Activated effector memory CD4-positive, alpha-beta T cell treated with anti-CD3 and anti-CD28 coated beads, Interleukin-2, amount 50 U/mL, for 16 hours (primary cell): ENCODE results near the gene TRAF2.
"Not testable (repeated sequence)": the region's sequence is repeated elsewhere in the genome, so short reads cannot be mapped to it uniquely, and the experiment has no call there.

ENCODE experiments used
- DNase-seq: peaks from one replicate; pipeline ENCODE4 v3.0.0-alpha.2; 2020

TRAF2 gene

DNA sequence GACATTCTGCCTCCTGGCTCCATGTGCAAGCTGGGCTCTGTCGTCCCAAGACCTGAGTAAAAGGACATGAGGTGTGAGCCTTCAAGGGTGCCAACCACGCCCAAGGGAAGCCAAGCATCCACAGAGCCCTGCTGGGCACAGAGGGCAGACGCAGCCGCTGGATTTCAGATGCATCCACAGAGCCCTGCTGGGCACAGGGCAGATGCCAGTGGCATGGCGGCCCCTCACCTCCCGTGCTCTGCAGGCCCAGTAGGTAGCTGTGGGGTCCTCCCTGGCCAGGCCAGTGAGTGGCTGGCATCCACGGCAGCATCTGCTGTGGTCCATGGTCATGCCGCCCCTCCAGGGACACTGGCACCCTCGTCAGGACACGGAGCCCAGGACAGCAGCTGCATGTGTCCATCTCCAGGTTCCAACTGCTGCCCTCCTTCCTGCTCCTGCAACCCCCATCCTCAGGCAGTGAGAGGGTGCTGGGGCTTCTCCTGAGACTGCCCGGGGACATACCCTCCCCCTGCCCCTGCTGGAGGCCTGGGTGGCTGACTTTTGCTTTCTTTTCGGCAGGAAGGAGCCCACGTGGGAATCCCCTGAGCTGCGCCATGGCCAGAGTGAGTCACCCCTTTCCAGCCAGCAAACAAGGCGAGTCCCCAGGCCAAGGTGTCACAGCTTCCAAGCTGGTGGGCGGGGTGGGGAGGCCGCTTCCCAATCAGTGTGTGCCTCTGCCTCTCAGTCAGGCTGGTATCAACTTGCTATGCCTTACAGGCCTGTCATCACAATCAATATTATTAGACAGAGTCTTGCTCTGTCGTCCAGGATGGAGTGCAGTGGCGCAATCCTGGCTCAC, 4.0 kb upstream of the TRAF2 start:
- peak; percentile 97 for DNase-seq

DNA sequence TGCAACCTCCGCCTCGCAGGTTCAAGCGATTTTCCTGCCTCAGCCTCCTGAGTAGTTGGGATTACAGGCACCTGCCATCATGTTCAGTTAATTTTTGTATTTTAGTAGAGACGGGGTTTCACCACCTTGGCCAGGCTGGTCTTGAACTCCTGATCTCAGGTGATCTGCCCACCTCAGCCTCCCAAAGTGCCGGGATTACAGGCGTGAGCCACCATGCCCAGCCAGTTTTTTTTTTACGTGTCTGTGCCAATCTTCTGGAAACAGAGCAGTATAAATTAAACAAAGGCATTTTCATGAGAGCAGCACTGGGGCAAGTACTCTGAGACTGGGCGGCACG, 3.4 kb upstream of the TRAF2 start:
- not testable (repeated sequence) for DNase-seq

DNA sequence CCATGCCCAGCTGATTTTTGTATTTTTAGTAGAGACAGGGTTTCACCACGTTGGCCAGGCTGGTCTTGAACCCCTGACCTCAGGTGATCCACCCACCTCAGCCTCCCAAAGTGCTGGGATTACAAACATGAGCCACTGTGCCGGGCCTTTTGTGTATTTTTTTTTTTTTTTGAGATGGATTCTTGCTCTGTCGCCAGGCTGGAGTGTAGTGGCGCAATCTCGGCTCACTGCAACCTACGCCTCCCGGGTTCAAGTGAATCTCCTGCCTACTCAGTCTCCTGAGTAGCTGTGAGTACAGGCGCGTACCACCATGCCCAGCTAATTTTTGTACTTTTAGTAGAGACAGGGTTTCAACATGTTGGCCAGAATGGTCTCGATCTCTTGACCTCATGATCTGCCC, 2.6 kb upstream of the TRAF2 start:
- not testable (repeated sequence) for DNase-seq

DNA sequence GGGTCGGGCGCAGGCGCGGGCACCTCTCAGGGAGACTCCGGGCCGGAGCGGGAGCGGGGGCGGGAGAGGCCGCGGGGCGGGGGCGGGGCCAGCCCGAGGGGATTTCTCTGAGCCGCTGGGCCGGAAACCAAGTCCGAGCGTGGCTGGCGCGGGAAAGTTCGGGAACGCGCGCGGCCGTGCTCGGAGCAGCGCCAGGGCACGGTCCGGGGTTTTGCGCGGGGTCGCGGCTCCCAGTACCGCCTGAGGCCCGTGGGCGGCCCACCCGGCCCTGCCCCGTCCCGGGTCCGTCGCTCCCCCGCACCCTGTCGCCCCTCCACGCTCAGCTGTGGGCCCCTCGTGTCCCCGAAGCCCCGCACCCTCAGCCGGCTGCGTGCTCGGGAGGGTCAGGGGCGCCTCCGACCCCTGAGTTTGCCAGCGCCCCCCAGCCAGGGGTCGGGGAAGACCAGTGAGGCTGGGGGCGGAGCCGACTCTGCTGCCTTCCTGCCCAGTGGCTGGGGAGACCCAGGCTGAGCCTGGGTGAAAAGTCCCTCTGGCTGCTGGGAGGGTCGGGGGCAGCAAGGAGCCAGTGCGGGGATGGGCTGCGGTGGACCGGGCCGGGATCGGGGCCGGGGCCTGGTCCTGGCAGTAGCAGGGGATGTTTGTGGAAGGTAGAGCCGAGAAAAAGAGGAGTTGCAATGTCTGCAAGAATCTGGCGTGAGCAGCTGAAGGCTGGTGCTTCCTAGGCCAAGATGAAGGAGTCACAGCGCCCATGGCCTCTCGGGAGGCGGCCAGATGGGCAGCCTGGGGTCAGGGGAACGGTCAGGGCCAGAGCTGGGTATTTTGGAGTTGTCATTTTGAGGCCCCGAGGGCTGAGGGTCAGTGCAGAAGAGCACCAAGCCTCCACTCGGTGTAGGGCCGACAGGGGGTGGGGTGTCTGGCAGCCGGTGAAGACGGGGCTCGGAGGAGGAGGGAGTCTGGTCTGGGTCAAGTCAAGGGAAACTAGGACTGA, 588 bp downstream of the TRAF2 start:
- peak; percentile 78 for DNase-seq

DNA sequence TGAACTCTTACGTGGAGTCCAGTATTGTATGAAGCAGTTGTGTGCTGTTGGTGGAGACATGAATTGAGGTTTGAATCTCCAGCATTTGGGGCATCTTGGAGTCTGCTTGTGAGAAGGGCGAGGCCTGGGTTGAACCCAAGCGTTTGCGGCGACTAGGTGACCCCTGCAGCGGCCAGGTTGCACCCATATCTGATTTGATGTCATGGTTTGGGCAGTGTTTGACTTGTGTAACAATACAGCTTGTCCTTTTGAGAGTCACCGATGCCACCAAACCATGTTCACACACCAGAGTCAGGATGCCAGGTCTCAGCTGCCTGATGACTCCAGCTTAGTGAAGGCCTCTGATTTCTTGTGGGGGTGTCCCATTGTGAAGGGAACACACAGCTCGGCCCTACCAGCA, 2.1 kb downstream of the TRAF2 start:
- DNase-seq = no peak

DNA sequence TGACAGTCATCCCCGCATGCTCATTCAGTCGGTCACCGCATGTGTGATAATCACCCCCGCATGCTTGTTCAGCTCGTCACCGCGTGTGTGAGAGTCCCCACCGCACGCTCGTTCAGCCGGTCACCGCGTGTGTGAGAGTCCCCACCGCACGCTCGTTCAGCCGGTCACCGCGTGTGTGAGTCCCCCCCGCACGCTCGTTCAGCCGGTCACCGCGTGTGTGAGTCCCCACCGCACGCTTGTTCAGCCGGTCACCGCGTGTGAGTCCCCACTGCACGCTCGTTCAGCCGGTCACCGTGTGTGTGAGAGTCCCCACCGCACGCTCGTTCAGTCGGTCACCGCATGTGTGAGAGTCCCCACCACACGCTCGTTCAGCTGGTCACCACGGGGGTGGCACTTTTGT, 3.5 kb downstream of the TRAF2 start:
- no peak for DNase-seq

DNA sequence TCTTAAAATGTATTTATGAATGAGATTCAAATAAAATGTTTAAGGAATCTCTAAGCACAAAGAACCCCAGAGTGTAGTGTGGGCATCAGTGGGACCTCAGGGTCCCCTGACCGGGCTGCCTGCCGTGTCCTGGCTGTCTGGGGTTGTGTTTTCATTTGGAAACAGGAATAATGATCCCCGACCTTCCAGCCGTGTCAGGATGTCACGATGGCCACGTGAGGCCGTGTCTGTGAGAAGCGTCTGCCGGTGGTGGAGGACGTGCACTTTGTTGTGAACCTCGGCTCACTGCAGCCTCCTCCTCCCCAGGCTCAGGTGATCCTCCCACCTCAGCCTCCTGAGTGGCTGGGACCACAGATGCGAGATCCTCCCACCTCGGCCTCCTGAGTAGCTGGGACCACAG, 4.3 kb downstream of the TRAF2 start:
- DNase-seq = no peak

DNA sequence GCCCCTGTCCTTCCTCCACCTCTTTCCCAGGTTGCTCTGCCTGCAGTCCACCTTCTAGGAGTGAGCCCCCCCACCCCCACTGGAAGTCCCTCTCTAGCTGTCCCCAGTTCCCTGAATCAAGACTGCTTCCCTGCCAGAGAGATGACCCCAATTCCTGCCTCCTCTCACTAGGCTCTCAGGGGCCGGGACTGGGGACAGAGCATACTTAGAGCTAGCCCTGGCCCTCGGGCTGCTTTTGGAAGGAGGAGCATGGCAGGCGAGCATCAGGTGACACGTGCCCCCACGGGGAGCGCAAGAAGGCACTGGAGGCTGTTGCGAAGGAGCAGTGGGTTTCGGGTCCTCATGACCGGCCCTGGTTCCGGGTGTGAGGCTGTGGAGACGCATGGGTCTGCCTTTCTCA, 9.7 kb downstream of the TRAF2 start:
- DNase-seq = no peak

DNA sequence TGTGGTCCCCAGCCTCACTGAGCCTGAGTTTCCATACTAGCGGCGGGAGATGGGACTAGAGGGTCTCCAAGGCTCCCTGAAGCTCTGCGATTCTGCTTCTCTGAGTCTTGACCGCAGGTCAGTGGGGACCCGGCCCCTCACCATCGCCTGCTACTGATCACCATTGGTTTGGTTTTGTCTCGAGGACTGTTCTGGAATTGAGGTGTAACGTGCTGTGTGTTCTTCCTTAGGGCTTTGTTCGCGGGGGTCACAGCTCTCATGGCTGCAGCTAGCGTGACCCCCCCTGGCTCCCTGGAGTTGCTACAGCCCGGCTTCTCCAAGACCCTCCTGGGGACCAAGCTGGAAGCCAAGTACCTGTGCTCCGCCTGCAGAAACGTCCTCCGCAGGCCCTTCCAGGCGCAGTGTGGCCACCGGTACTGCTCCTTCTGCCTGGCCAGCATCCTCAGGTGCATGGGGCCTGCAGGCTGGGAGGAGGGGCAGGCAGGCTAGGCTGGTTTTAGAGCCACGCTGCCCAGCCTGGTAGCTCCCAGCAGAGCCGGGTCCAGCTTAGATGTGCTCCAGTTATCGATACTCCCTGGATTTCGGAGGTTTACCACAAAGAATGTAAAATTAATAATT, 12.3 kb downstream of the TRAF2 start:
- no peak for DNase-seq

DNA sequence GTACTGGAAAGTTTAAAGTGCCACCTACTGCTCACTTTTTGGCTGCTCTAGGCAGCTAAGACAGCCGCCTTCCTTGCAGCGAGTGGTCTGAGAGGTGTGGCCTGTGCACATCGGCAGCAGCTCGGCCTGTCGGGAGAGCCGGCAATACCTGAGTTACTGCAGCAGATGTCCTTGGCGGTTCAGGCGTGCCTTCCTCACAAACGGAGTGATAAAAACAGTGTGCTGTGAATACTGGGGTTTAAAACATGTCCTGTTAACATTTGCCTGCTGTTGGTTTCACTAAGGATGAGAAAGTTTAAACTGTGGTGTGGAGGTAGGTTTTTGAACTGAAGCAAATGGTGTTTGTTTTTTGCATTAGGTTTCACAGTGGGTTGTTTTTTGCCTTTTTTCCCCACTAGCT, 12.9 kb downstream of the TRAF2 start:
- no peak for DNase-seq

DNA sequence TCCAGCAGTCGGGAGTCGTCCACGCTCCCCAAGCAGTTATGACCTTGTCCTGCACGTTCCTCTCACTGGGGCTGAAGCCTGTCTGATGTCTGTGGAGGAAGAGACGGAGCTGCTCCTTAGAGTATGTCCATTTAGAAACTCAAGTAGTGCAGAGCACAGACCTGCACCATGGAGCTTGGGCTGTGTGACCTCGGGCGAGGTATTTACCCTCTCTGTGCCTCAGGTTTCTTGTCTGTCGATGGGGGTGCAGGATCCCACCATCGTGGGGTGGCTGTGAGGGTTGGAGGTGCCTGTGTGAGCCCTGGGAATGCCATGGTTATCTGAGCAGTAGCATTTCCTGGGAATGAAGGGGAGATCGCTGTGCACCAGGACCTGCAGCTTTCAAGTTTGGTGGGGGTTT, 14.2 kb downstream of the TRAF2 start:
- DNase-seq = no peak

DNA sequence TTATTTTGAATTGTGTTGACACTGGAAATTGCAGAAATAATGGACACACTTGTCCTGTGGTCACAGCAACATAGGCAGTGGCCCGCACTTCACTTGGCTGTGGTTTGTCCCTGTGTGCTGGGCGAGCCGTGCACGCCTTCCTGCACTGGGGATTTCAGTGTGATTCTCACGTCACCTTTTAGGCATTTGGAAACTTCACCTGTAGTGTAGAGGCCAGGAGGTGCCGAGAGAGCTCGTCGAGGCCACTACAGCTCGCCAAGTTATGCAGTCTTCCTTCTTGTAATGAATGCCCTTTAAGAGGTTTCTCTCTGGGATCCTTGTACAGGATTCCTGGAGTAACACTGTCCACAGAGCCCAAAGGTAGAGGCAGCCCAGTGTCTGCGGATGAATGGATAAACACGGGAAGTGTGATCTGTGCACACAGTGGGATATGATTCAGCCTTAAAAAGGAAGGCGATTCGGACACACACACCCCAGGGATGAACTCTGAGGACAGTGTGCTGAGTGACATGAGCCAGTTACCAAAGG, 14.7 kb downstream of the TRAF2 start:
- DNase-seq = no peak

DNA sequence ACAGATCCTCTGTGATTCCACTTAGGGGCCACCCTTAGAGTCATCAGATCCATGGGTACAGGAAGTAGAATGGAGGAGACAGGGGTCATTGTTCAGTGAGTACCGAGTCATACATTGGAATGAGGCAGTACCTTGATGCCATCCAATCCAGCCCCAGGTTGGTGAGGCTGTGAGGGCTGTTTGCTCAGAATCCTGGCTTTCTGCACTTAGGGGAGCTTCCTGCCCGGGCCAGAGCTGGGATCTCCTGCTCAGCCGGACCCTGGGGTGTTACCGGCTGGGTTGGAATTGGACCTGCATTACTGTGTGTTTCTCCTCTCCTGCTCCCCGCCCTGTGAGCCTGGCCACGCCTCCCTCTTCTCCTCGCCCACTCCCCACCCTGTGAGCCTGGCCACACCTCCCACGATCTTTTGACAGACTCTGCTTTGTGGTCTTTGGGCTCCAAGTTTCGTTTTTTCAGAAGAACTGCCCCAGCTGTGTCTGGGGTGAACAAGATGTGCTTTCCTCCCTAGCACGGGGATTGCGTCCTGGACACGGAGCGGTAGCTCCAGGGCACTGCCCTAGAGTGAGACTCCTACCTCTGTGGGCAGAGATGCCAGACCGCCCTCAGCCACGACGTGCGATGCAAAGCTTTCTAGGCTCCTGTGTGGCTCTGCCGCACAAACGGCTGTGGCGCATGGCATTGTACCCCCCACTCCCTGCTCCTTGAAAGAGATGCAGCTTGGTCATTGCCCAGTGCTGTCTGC, 15.4 kb downstream of the TRAF2 start:
- peak; percentile 92 for DNase-seq

DNA sequence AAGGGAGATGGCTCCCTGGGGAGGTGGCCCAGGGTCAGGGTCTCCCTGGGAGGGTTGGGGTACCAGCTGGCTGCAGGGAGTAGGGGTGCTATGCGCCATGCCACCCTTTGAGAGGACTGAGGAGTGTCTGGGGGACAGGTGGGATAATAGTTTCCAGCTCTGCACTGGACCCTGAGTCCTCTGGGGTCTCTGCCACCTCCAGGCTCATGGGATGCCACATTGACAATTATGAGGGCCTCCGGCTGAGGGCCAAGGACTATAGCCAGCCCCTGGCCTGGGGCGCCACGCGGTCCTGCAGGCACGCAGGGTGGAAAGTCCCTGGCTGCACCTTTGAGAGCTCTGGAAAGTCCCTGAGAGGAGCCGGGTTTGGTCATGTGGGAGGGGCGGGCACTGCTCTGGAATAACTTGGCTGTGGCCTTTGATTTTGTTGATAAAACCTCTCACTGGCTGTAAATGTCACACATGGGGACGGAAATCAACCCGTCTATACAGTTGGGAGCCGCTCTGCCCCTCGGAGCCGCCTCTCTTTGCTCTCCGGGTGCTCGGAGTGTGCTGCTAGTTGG, 16.0 kb downstream of the TRAF2 start:
- peak; percentile 96 for DNase-seq

DNA sequence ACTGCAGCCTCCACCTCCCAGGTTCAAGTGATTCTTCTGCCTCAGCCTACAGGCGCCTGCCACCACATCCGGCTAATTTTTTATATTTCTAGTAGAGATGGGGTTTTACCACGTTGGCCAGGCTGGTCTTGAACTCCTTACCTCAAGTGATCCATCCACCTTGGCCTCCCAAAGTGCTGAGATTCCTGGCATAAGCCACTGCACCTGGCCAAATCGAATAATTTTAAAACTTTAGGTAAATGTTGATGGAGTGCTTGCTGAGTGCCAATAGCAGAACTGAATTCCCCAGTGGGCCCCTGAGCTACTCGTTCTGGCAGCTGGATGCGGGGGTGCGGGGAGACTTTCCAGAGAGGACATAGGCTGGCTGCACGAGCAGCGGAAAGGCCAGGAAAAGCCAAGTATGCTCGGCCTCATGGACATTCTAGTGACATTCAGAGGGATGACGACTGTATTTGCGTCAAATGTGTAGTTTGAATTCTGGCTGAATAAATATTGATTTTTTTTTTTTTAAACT, 16.8 kb downstream of the TRAF2 start:
- peak; percentile 69 for DNase-seq

DNA sequence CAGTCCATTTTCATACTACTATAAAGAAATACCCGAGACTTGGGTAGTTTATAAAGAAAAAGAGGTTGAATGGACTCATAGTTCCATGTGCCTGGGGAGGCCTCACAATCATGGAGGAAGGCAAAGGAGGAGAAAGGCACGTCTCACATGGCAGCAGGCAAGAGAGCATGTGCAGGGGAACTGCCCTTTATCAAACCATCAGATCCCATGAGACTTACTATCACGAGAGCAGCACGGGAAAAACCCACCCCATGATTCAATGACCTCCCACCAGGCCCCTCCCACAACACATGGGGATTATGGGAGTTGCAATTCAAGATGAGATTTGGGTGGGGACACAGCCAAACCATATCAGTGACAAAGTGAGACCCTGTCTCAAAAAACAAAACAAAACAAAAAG, 19.9 kb downstream of the TRAF2 start:
- no peak for DNase-seq

DNA sequence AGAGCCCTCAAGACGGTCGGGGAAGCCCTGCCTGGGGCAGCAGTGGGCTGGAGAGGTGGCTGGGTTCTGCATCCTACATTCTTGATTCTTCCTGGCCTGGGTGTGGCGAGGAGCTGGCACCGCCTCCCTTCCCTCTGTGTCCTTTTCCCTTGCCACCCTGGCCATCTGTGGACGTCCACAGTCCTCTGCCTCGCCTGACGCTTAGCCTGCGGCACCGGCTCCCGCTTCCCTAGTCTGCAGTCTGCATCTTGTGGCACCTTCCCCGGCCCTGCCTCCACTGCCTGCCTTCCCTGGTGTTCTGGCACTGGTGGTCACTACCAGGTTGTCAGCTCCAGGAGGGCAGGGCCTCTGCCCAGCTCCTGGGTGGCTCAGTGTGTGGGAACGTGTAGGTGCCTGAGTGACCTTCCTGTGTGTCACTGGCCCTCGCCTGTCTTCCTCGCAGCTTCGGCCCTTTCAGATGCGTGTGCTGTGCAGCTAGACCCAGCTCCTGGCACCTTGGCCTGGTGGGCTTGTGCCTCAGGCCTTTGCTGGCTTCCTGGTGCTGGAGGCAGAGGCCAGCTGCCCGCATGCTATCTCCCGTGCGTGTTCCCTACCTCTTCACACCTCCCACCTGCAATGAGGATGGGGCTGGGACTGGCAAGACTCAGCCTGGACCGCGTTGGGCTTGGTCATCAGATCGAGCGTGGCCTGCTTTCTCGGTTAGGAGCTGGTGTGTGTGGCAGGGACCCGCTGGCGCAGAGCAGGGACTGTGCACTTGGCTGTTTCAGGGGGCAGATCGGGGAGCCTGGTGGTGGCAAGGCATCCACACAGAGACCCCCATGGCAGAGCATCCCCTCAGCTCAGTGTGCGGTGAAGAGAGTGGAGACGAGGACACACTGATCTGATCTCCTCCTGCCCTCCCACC, 20.9 kb downstream of the TRAF2 start:
- no peak for DNase-seq

DNA sequence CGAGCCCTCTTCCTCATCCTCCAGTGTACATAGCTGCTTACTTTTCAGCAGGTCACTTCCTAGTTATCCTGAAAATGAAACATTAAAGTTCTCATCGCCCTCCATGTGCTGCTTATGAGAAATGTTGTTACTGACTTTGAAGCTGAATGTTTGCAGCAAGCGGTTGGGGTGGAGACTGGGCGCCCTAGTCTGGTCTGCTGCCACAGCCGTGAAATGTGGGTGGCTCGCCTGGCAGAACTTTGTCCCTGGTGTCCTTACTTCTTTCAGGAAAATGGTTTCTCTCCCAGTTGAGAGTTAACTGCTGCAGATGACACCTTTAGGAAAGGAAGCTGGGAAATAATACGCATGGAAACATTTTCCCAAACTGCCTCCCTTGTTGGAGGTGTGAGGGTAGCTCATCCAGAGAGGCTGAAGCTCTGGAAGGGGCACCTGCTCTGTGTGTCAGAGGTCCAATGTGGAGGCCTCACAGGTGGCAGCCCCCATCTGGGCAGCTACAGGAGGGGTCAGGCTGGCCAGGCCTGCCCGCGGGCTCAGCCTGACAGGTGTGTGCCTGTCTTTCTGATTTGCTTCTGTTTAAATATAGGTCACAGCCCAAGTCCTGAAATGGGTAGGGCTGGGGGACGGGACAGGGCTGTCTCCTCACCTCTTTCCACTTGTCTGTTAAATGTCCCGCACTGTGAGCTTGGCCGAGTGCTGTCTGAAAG, 24.0 kb downstream of the TRAF2 start:
- DNase-seq = no peak

DNA sequence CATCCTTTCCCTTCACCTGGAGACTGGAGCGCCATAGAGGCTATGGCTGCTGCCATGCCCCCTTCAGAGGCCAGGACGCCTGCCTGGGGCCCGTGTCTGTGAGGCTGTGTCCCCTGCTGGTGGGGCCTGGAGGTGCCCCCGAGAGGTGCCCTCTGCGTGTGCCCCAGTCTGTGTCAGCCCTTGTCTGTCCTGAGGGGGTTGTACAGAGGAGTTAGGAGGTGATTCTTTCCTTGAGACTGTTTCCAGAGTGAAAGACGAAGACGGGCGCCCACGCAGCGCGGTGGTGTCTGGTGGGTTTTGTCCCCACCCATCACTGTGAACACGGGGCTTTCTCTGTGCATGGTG, 24.6 kb downstream of the TRAF2 start:
- DNase-seq = no peak

DNA sequence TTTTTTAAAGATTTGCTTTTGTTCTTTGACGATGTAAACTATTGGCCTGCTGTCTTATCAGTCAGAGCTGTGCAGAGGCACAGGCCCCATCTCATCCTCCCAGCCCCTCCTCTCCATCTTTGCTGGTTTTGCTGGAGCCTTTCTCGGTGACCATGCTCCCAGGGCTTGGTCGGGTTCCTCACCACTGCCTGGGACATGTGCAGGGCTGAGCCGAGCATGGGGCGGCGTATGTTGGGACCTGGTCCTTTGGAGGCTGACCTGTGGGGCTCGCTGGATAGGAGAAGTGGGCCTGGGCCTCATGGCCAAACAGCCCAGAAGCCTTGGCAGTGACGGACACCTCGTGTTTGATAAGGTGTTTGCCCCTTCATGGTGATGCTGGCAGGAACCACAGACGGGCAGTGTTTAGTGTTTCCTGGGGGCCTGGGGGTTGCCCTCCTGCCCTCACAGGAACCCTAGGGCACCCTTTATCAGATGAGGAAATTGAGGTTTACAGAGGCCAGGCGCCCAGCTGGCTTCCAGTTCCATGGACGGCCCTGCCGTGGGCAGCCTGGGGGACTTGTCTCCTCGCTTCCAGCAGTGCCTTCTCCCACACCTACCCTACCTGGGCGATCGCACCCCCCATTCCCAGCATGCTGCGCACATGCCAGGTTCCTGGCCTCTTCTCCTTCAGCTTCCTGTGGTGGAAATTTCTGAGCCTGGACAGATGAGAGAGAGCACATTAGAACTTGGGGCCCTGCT, 27.6 kb downstream of the TRAF2 start:
- no peak for DNase-seq
